WTC11 (cell line): ENCODE data around the gene QKI. TPM values are rescaled to one million over a fixed set of nuclear protein-coding genes. Genes with fewer than 3 reads are reported as not detected.

Experiments
- ATAC-seq: fragments of 200-7000 bp; cut with Tn5 transposase; 2 replicates; pipeline ENCODE4 v1.10.0; 2021; ENCODE audit warnings: mild to moderate bottlenecking, moderate library complexity
- CTCF ChIA-PET: fragments of 300-600 bp; sonication (Branson Sonifier 250); formaldehyde crosslinking; loops from one replicate; lab custom pipeline; 2021; ENCODE audit warnings: antibody characterized with exemption; lab: Charles Lee
- POLR2A ChIA-PET: fragments of 350-600 bp; sonication (Branson Sonifier 250); formaldehyde crosslinking; loops from one replicate; lab custom pipeline; 2021; ENCODE audit warnings: antibody characterized with exemption; lab: Charles Lee
- DNase-seq: peaks from one replicate; pipeline ENCODE4 v3.0.0; 2021; ENCODE audit warnings: low spot score
- H3K27ac Mint-ChIP-seq: 2 replicates; pipeline ENCODE4 v1.8.0; 2021; ENCODE audit warnings: mixed read lengths
- H3K27me3 Mint-ChIP-seq: 2 replicates; pipeline ENCODE4 v1.8.0; 2021; ENCODE audit warnings: low read depth, mild to moderate bottlenecking, moderate library complexity, mixed read lengths
- H3K36me3 Mint-ChIP-seq: 2 replicates; pipeline ENCODE4 v1.8.0; 2021; ENCODE audit warnings: mixed read lengths
- H3K4me1 Mint-ChIP-seq: 2 replicates; pipeline ENCODE4 v1.8.0; 2022; ENCODE audit warnings: mixed read lengths
- H3K4me3 Mint-ChIP-seq: 2 replicates; pipeline ENCODE4 v1.8.0; 2021; ENCODE audit warnings: mild to moderate bottlenecking, moderate library complexity, mixed read lengths
- H3K9me3 Mint-ChIP-seq: 2 replicates; pipeline ENCODE4 v1.8.0; 2021; ENCODE audit warnings: mixed read lengths
- ATF1 ChIP-seq: sonication (generic); formaldehyde crosslinking; IDR thresholded peaks from 2 replicates; pipeline ENCODE4 v1.8.1; 2023; ENCODE audit warnings: mild to moderate bottlenecking, moderate library complexity, missing genetic modification reagents
- CBFB ChIP-seq: sonication (generic); formaldehyde crosslinking; IDR thresholded peaks from 2 replicates; pipeline ENCODE4 v1.8.1; 2022; ENCODE audit warnings: mild to moderate bottlenecking, low read depth, missing genetic modification reagents
- CREB1 ChIP-seq: sonication (generic); formaldehyde crosslinking; IDR thresholded peaks from 2 replicates; pipeline ENCODE4 v1.8.0; 2023; ENCODE audit warnings: mild to moderate bottlenecking, missing genetic modification reagents
- E2F4 ChIP-seq: sonication (generic); formaldehyde crosslinking; IDR thresholded peaks from 2 replicates; pipeline ENCODE4 v1.8.1; 2022; ENCODE audit warnings: low read depth, mild to moderate bottlenecking, moderate library complexity, missing genetic modification reagents, borderline replicate concordance
- ESRRA ChIP-seq: sonication (generic); formaldehyde crosslinking; IDR thresholded peaks from 2 replicates; pipeline ENCODE4 v1.8.1; 2022; ENCODE audit warnings: mild to moderate bottlenecking, missing genetic modification reagents, borderline replicate concordance
- FOXK1 ChIP-seq: sonication (generic); formaldehyde crosslinking; IDR thresholded peaks from 2 replicates; pipeline ENCODE4 v1.8.0; 2022; ENCODE audit warnings: mild to moderate bottlenecking, moderate library complexity, missing genetic modification reagents
- FOXP1 ChIP-seq: sonication (generic); formaldehyde crosslinking; IDR thresholded peaks from 2 replicates; pipeline ENCODE4 v1.8.0; 2022; ENCODE audit warnings: missing genetic modification reagents, mild to moderate bottlenecking, moderate library complexity, borderline replicate concordance
- GABPB1 ChIP-seq: sonication (generic); formaldehyde crosslinking; IDR thresholded peaks from 2 replicates; pipeline ENCODE4 v1.8.1; 2023; ENCODE audit warnings: mild to moderate bottlenecking, missing genetic modification reagents
- GRHL2 ChIP-seq: fragments of 250-450 bp; sonication (Bioruptor Pico); IDR thresholded peaks from 2 replicates; pipeline ENCODE4 v1.8.0; 2022; ENCODE audit warnings: mild to moderate bottlenecking, moderate library complexity; ENCODE audit not compliant: insufficient replicate concordance, severe bottlenecking
- HMGXB4 ChIP-seq: sonication (generic); formaldehyde crosslinking; IDR thresholded peaks from 2 replicates; pipeline ENCODE4 v1.8.1; 2023; ENCODE audit warnings: mild to moderate bottlenecking, moderate library complexity, missing genetic modification reagents
- JUN ChIP-seq: sonication (generic); formaldehyde crosslinking; IDR thresholded peaks from 2 replicates; pipeline ENCODE4 v1.8.0; 2023; ENCODE audit warnings: mild to moderate bottlenecking, missing genetic modification reagents
- MXD4 ChIP-seq: fragments of 250-450 bp; sonication (Bioruptor Pico); IDR thresholded peaks from 2 replicates; pipeline ENCODE4 v1.8.0; 2021; ENCODE audit warnings: mild to moderate bottlenecking, moderate library complexity, borderline replicate concordance
- NFATC4 ChIP-seq: fragments of 250-450 bp; sonication (Bioruptor Pico); IDR thresholded peaks from 2 replicates; pipeline ENCODE4 v1.9.0; 2021; ENCODE audit warnings: mild to moderate bottlenecking
- NR2C2 ChIP-seq: sonication (generic); formaldehyde crosslinking; IDR thresholded peaks from 2 replicates; pipeline ENCODE4 v1.8.0; 2022; ENCODE audit warnings: mild to moderate bottlenecking, missing genetic modification reagents
- NR3C1 ChIP-seq: sonication (generic); formaldehyde crosslinking; conservative IDR thresholded peaks from 2 replicates; pipeline ENCODE4 v1.8.1; 2023; ENCODE audit warnings: low read depth, mild to moderate bottlenecking, missing genetic modification reagents
- OVOL2 ChIP-seq: fragments of 250-450 bp; sonication (Bioruptor Pico); IDR thresholded peaks from 2 replicates; pipeline ENCODE4 v1.9.0; 2021; ENCODE audit warnings: mild to moderate bottlenecking, borderline replicate concordance
- PRRX2 ChIP-seq: fragments of 250-450 bp; sonication (Bioruptor Pico); IDR thresholded peaks from 2 replicates; pipeline ENCODE4 v1.8.0; 2021; ENCODE audit warnings: mild to moderate bottlenecking
- RELA ChIP-seq: sonication (generic); formaldehyde crosslinking; IDR thresholded peaks from 2 replicates; pipeline ENCODE4 v1.8.1; 2022; ENCODE audit warnings: missing genetic modification reagents, mild to moderate bottlenecking, borderline replicate concordance
- SMAD3 ChIP-seq: sonication (generic); formaldehyde crosslinking; IDR thresholded peaks from 2 replicates; pipeline ENCODE4 v1.8.0; 2022; ENCODE audit warnings: missing genetic modification reagents, mild to moderate bottlenecking, borderline replicate concordance
- SOX15 ChIP-seq: fragments of 250-450 bp; sonication (Bioruptor Pico); IDR thresholded peaks from 2 replicates; pipeline ENCODE4 v1.9.0; 2021; ENCODE audit warnings: mild to moderate bottlenecking
- TP53 ChIP-seq: sonication (generic); formaldehyde crosslinking; IDR thresholded peaks from 2 replicates; pipeline ENCODE4 v1.8.1; 2023; ENCODE audit warnings: mild to moderate bottlenecking, missing genetic modification reagents
- ZNF121 ChIP-seq: sonication (generic); formaldehyde crosslinking; IDR thresholded peaks from 2 replicates; pipeline ENCODE4 v1.8.0; 2023; ENCODE audit warnings: missing genetic modification reagents
- ZNF138 ChIP-seq: sonication (generic); formaldehyde crosslinking; conservative IDR thresholded peaks from 2 replicates; pipeline ENCODE4 v1.8.1; 2022; ENCODE audit warnings: mild to moderate bottlenecking, moderate library complexity, missing genetic modification reagents
- ZNF219 ChIP-seq: sonication (generic); formaldehyde crosslinking; IDR thresholded peaks from 2 replicates; pipeline ENCODE4 v1.8.0; 2023; ENCODE audit warnings: missing genetic modification reagents, mild to moderate bottlenecking, borderline replicate concordance
- ZNF317 ChIP-seq: sonication (generic); formaldehyde crosslinking; IDR thresholded peaks from 2 replicates; pipeline ENCODE4 v1.8.1; 2023; ENCODE audit warnings: low read depth, mild to moderate bottlenecking, moderate library complexity, missing genetic modification reagents, borderline replicate concordance
- ZNF416 ChIP-seq: fragments of 250-450 bp; sonication (Bioruptor Pico); IDR thresholded peaks from 2 replicates; pipeline ENCODE4 v1.9.0; 2021; ENCODE audit warnings: mild to moderate bottlenecking, inconsistent platforms
- total RNA-seq: library from RNA; stranded (reverse); gene quantifications from 3 replicates; pipeline ENCODE4 v1.2.3, GENCODE V29; 2021
- TF ChIP-seq, protein P1 (sequence below): sonication (generic); formaldehyde crosslinking; IDR thresholded peaks from 2 replicates; pipeline ENCODE4 v1.8.0; 2022; ENCODE audit warnings: mild to moderate bottlenecking, missing genetic modification reagents
- TF ChIP-seq, protein P2 (sequence below): sonication (generic); formaldehyde crosslinking; IDR thresholded peaks from 2 replicates; pipeline ENCODE4 v1.8.0; 2022; ENCODE audit warnings: mild to moderate bottlenecking, missing genetic modification reagents
- TF ChIP-seq, protein P3 (sequence below): fragments of 250-450 bp; sonication (Bioruptor Pico); conservative IDR thresholded peaks from 2 replicates; pipeline ENCODE4 v1.9.0; 2021; ENCODE audit warnings: mild to moderate bottlenecking
- TF ChIP-seq, protein P4 (sequence below): sonication (generic); formaldehyde crosslinking; IDR thresholded peaks from 2 replicates; pipeline ENCODE4 v1.8.1; 2022; ENCODE audit warnings: mild to moderate bottlenecking, missing genetic modification reagents, moderate library complexity, borderline replicate concordance

Gene QKI
- total RNA-seq, 1 experiment from 2014 or later = 145 TPM

DNA sequence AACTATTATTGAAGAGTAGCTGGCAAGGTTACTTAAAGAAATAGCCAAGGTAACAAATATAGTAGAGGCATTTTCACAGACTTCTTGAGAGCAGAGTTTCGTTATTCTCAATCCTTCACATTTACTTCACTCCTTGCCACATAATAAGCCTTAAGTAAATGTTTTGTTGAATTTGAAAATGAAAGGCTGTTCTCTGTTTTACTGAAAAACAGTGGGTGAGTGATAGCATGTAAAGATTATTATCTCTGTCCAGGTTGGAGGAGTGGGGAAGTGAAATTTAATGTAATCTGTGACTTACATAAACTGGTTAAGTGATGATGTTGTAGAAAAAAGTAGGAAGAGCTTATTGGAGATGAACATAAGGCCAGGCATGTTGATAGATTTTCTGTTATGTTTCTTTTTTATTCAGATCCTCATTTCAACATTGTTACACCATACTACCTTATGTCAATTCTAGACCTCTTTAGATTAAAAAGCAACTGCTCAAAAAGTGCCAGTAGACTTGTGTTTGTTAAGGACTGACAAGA is 55.0 kb downstream of the QKI start:
- no peak for TF ChIP-seq OVOL2
- no peak for TF ChIP-seq ZNF317 (CRISPR knock-in tag)
- no peak for TF ChIP-seq SOX15 (CRISPR knock-in tag)
- no peak for TF ChIP-seq JUN (CRISPR knock-in tag)
- no peak for TF ChIP-seq MXD4 (CRISPR knock-in tag)
- no peak for TF ChIP-seq HMGXB4 (CRISPR knock-in tag)
- TF ChIP-seq E2F4 (CRISPR knock-in tag) = no peak
- TF ChIP-seq ATF1 = no peak
- TF ChIP-seq CREB1 (CRISPR knock-in tag) = no peak
- no peak for TF ChIP-seq ESRRA (CRISPR knock-in tag)
- TF ChIP-seq NFATC4 (CRISPR knock-in tag) = no peak
- no peak for TF ChIP-seq ZNF138
- no peak for TF ChIP-seq NR2C2 (CRISPR knock-in tag)
- no peak for TF ChIP-seq ZNF416 (CRISPR knock-in tag)
- no peak for TF ChIP-seq CBFB (CRISPR knock-in tag)
- no peak for TF ChIP-seq GRHL2 (CRISPR knock-in tag)
- no peak for TF ChIP-seq ZNF121 (CRISPR knock-in tag)
- TF ChIP-seq, protein P1, sequence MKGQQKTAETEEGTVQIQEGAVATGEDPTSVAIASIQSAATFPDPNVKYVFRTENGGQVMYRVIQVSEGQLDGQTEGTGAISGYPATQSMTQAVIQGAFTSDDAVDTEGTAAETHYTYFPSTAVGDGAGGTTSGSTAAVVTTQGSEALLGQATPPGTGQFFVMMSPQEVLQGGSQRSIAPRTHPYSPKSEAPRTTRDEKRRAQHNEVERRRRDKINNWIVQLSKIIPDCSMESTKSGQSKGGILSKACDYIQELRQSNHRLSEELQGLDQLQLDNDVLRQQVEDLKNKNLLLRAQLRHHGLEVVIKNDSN = no peak
- H3K27me3 Mint-ChIP-seq = no peaks in the 10 kb centered on the region
- DNase-seq = no peak
- no peak for ATAC-seq
- H3K9me3 Mint-ChIP-seq = peaks cover 20% of the 10 kb centered on the region
- H3K4me1 Mint-ChIP-seq = peaks cover 15% of the 10 kb centered on the region
- ChIA-PET CTCF (no interaction called here), POLR2A (no interaction called here)
- no peak overlapping the region for H3K27ac Mint-ChIP-seq
- peaks cover 27% of the 10 kb centered on the region for H3K36me3 Mint-ChIP-seq
- no peak overlapping the region for H3K4me3 Mint-ChIP-seq

GRCh38 chr6:163470611-163471010 is 56.1 kb downstream of the QKI start:
- CTCF ChIA-PET = no interaction called here
- Mint-ChIP-seq H3K27me3 (no peaks in the 10 kb centered on the region), H3K27ac (no peak overlapping the region), H3K4me1 (peaks cover 23% of the 10 kb centered on the region), H3K36me3 (peaks cover 24% of the 10 kb centered on the region), H3K4me3 (no peak overlapping the region), H3K9me3 (peaks cover 20% of the 10 kb centered on the region)
- ATAC-seq = no peak
- DNase-seq = no peak
- POLR2A ChIA-PET = no interaction called here
- TF ChIP-seq RELA (CRISPR knock-in tag) (no peak), FOXP1 (CRISPR knock-in tag) (no peak), ZNF219 (CRISPR knock-in tag) (no peak), NR2C2 (CRISPR knock-in tag) (no peak), PRRX2 (no peak), OVOL2 (no peak), NFATC4 (CRISPR knock-in tag) (no peak), CREB1 (CRISPR knock-in tag) (no peak), SOX15 (CRISPR knock-in tag) (no peak), FOXK1 (CRISPR knock-in tag) (no peak), TP53 (no peak), NR3C1 (no peak), SMAD3 (CRISPR knock-in tag) (no peak), GABPB1 (CRISPR knock-in tag) (no peak)
- TF ChIP-seq, protein P2, sequence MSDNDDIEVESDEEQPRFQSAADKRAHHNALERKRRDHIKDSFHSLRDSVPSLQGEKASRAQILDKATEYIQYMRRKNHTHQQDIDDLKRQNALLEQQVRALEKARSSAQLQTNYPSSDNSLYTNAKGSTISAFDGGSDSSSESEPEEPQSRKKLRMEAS (CRISPR knock-in tag) = no peak
- TF ChIP-seq, protein P3, sequence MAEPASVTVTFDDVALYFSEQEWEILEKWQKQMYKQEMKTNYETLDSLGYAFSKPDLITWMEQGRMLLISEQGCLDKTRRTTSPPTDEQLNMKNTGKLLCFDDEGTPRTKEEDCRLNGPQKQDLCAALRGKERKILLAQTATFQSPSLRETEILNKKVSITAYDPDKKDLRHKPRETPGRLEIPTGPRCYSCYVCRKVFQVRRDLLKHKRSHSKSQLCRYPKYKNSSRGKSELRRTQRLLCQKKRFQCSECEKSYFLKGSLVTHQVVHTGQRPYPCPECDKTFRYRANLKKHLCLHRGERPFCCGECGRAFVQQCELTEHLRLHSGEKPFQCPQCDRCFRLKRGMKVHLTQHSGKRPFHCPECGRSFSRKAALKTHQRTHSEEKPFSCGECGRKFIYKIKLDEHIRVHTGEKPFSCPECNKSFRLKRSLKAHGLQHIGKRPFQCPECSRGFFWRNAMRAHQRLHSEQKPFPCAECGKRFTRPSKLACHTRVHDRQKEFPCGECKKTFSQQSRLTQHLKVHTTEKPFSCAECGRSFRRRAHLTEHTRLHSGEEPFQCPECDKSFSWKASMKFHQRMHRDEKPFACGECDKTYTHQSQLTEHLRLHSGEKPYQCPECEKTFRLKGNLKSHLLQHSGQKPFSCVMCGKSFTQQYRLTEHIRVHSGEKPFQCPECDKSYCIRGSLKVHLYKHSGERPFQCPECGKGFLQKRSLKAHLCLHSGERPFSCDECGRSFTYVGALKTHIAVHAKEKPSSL = no peak
- TF ChIP-seq, protein P4, sequence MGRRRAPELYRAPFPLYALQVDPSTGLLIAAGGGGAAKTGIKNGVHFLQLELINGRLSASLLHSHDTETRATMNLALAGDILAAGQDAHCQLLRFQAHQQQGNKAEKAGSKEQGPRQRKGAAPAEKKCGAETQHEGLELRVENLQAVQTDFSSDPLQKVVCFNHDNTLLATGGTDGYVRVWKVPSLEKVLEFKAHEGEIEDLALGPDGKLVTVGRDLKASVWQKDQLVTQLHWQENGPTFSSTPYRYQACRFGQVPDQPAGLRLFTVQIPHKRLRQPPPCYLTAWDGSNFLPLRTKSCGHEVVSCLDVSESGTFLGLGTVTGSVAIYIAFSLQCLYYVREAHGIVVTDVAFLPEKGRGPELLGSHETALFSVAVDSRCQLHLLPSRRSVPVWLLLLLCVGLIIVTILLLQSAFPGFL = no peak
